Measurements from ENCODE around the gene PRPF4. TPM values are rescaled to one million over a fixed set of nuclear protein-coding genes. Genes with fewer than 3 reads are reported as not detected.

The PRPF4 gene
- total RNA-seq (2014; rRNA removed; shearing (Covaris generic)): 54.8 and 67.0 TPM in 2 replicates

DNA sequence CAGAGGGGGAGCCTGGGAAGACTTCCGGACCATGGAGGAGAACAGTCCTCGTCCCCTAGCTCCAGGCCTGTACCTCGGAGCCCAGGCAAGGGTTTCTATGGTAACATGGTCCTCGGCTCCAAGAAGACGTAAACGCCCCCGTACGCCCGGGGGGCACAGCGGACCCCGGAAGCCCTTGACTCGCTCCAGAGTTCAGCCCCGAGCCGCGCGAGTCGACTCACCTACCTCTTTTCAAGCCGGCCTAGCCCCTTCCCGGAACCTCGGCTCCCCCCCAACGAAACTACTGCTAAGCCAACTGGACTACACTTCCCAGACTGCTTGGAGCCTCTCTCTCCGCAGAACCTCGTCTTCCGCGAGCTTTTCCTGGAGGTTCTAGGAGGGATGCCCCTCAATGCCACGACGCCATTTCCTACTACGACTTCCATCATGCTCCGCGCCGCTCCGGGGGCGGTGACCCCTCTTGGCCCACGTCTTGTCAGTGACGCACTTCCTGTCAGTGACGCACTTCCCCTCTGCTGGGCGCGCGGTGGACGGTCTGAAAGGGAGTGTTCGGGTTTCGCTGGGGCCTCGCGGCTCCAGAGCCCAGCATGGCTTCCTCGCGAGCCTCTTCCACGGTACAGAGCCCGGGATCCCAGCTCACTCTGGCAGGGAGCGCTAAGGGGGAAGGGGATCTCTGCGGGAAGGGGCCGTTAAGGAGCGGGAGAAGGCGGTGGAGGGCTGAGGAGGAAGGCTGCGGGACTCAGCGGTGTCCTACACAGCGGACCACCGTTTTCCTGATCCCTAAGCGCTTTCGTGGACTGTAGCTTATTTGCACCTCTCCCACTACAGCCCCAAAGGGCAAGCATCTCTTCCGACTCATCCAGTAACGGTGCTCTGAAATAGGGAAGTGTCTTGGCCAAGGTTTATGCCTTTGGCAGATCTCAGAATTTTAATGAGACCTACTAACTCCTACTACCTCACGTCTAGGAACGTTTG, at the start of gene PRPF4, which contains the start of gene CDC26:
Gene PRPF4 (plus strand): TSS at position 502 of the 975 bp plus-strand sequence. CDS start 86 bp downstream, at position 588.
Gene CDC26 (minus strand): TSS at position 416 of the 975 bp plus-strand sequence. CDS start 3,065 bp downstream, outside the sequence.

DNA sequence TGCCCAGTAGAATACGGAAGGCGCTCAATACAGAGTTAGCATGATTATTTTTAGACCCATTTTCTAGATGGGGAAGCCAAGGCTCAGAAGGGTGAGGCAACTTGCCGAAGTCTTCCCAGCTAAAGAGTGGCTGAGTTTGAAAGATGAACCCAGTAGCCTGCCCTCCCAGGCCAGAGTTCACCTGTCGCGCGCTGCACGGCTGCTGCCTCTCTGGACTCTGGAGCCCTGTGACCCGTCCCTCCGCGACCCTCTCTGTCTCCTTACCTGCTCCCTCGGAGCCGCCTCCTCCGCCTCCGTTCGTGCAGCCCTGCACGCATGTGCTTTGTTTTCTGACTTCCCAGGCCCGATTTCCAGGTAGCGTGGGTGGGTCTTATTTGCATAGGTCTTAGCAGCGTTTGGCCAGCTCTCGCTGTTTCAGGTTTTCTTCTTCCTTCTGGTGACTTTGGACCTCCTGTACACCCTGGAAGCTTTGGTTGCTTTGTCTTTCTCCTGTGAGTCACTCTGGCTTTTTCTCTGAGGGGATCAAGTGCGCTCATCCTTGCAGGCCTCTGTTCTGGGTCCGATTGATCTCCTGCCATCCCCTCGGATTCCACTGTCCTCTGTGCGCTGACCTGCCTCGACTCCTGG, 27.4 kb downstream of the PRPF4 start, which contains the start of gene RNF183:
Gene RNF183 (minus strand): TSS at position 585 of the 627 bp plus-strand sequence. CDS start 5,192 bp downstream, outside the sequence.

GRCh38 chr9:113340011-113340699, 64.7 kb downstream of the PRPF4 start, which contains the start of gene WDR31:
WDR31 (minus strand) TSS chr9:113340275; CDS start chr9:113332022, 8,253 bp downstream.

Other genes starting within 250 kb of the PRPF4 start
- gene ZFP37, start 218.9 kb upstream of the PRPF4 start, total RNA-seq (2014; rRNA removed; shearing (Covaris generic)): 1.7 and 2.0 TPM in 2 replicates
- 2.1 and 2.3 TPM in 2 replicates for gene SLC31A2, start 124.7 kb upstream of the PRPF4 start, total RNA-seq (2014; rRNA removed; shearing (Covaris generic))
- gene FKBP15, start 54.4 kb upstream of the PRPF4 start, total RNA-seq (2014; rRNA removed; shearing (Covaris generic)): 16.3 and 19.4 TPM in 2 replicates
- gene SLC31A1, start 54.1 kb upstream of the PRPF4 start, total RNA-seq (2014; rRNA removed; shearing (Covaris generic)): 20.7 and 25.4 TPM in 2 replicates
- 40.4 and 53.9 TPM in 2 replicates for gene CDC26, start 86 bp upstream of the PRPF4 start, total RNA-seq (2014; rRNA removed; shearing (Covaris generic))
- gene RNF183, start 27.7 kb downstream of the PRPF4 start, total RNA-seq (2014; rRNA removed; shearing (Covaris generic)): not detected in 2 replicates
- gene WDR31, start 64.6 kb downstream of the PRPF4 start, total RNA-seq (2014; rRNA removed; shearing (Covaris generic)): 1.2 and 1.3 TPM in 2 replicates
- not detected in 2 replicates for gene BSPRY, start 73.9 kb downstream of the PRPF4 start, total RNA-seq (2014; rRNA removed; shearing (Covaris generic))
- gene HDHD3, start 101.3 kb downstream of the PRPF4 start, total RNA-seq (2014; rRNA removed; shearing (Covaris generic)): 7.3 and 9.9 TPM in 2 replicates
- 14.2 and 16.2 TPM in 2 replicates for gene ALAD, start 125.6 kb downstream of the PRPF4 start, total RNA-seq (2014; rRNA removed; shearing (Covaris generic))
- gene POLE3, start 135.0 kb downstream of the PRPF4 start, total RNA-seq (2014; rRNA removed; shearing (Covaris generic)): 70.6 and 80.4 TPM in 2 replicates
- 0.42 and 0.45 TPM in 2 replicates for gene C9orf43, start 135.1 kb downstream of the PRPF4 start, total RNA-seq (2014; rRNA removed; shearing (Covaris generic))
- gene RGS3, start 188.1 kb downstream of the PRPF4 start, total RNA-seq (2014; rRNA removed; shearing (Covaris generic)): 51.3 and 57.2 TPM in 2 replicates

Measured in A375 (cell line).